Fibroblast of skin of left quadriceps (primary cell): ENCODE results near the gene MAGEA9B.
"Not testable (repeated sequence)": the region's sequence is repeated elsewhere in the genome, so short reads cannot be mapped to it uniquely, and the experiment has no call there.

Experiments used
- DNase-seq, 2 experiments: peaks; one replicate each; pipeline ENCODE4 v3.0.0-alpha.2; 2013; ENCODE audit warnings: low read depth in 2 of 2

The MAGEA9B gene

GRCh38 chrX:149534926-149535602 is 52.2 kb downstream of the MAGEA9B start:
- DNase-seq: not testable (repeated sequence)

- DNase-seq: not testable (repeated sequence)
These were observed 53.3 kb downstream of the MAGEA9B start for GRCh38 chrX:149533999-149534398.

- DNase-seq: not testable (repeated sequence)
These were observed 54.4 kb downstream of the MAGEA9B start for GRCh38 chrX:149532868-149533267.
